HEK293 (cell line): ENCODE data around the gene AQP12A.
A peak's percentile ranks its signal among the peaks of the same experiment; 100 is the strongest.

Source experiments
- CTCF ChIA-PET: fragments of 350-600 bp; formaldehyde crosslinking; extraction: SDS; loops from one replicate; lab custom pipeline; 2021; ENCODE audit warnings: antibody characterized with exemption; lab: Yijun Ruan, JAX
- POLR2A ChIA-PET: fragments of 300-600 bp; formaldehyde crosslinking; extraction: SDS; loops from one replicate; lab custom pipeline; 2020; ENCODE audit warnings: antibody characterized with exemption, inconsistent platforms; lab: Yijun Ruan, JAX
- H3K27ac ChIP-seq: fragments of 200-500 bp; sonication (Bioruptor generic); 2 replicates; pipeline ENCODE4 v1.5.1; 2014; ENCODE audit warnings: low read depth, low read length, control low read depth, inconsistent platforms; ENCODE audit errors: extremely low read depth
- H3K36me3 ChIP-seq, 2 experiments: fragments of 200-500 bp in 1 of 2; sonication (Bioruptor generic) in 1 of 2; 1 replicate in 1 of 2; 2 replicates in 1 of 2; pipeline ENCODE4 v1.5.1; 2014 to 2017; ENCODE audit warnings: inconsistent platforms in 2 of 2, low read length in 2 of 2; ENCODE audit not compliant: control insufficient read depth in 2 of 2, insufficient read depth in 1 of 2
- H3K4me1 ChIP-seq: fragments of 200-500 bp; sonication (Bioruptor generic); 2 replicates; pipeline ENCODE4 v1.5.1; 2014; ENCODE audit warnings: mild to moderate bottlenecking, low read length, inconsistent platforms; ENCODE audit not compliant: control insufficient read depth, insufficient read depth
- H3K4me3 ChIP-seq: 2 replicates; pipeline ENCODE4 v1.5.1; 2011; ENCODE audit warnings: low read depth, mild to moderate bottlenecking, control low read depth, low read length, moderate library complexity
- H3K9me3 ChIP-seq: fragments of 200-500 bp; sonication (Bioruptor generic); 2 replicates; pipeline ENCODE4 v1.5.1; 2014; ENCODE audit warnings: low read depth, low read length, inconsistent platforms; ENCODE audit not compliant: control insufficient read depth, insufficient read depth
- GLI2 ChIP-seq: fragments of 450-650 bp; formaldehyde crosslinking; IDR thresholded peaks from 2 replicates; pipeline ENCODE4; 2017; ENCODE audit warnings: missing biosample characterization, missing genetic modification characterization, low read depth, borderline replicate concordance
- HOXC10 ChIP-seq: sonication (generic); formaldehyde crosslinking; IDR thresholded peaks from 2 replicates; pipeline ENCODE4 v1.8.1; 2023; ENCODE audit warnings: mild to moderate bottlenecking, missing genetic modification reagents
- KLF9 ChIP-seq: fragments of 450-650 bp; formaldehyde crosslinking; IDR thresholded peaks from 2 replicates; pipeline ENCODE4 v1.5.1; 2016; ENCODE audit warnings: missing biosample characterization, missing genetic modification characterization, low read depth
- SCRT1 ChIP-seq: fragments of 450-650 bp; formaldehyde crosslinking; IDR thresholded peaks from 2 replicates; pipeline ENCODE4 v1.5.1; 2016; ENCODE audit warnings: missing biosample characterization, missing genetic modification characterization, borderline replicate concordance
- SCRT2 ChIP-seq: fragments of 450-650 bp; formaldehyde crosslinking; IDR thresholded peaks from 2 replicates; pipeline ENCODE4 v1.5.1; 2016; ENCODE audit warnings: missing biosample characterization, missing genetic modification characterization
- SP3 ChIP-seq: fragments of 450-650 bp; formaldehyde crosslinking; IDR thresholded peaks from 2 replicates; pipeline ENCODE4 v1.5.1; 2016; ENCODE audit warnings: missing biosample characterization, missing genetic modification characterization
- WT1 ChIP-seq: fragments of 450-650 bp; formaldehyde crosslinking; IDR thresholded peaks from 2 replicates; pipeline ENCODE4 v1.5.1; 2016; ENCODE audit warnings: missing biosample characterization, missing genetic modification characterization
- ZBTB17 ChIP-seq: fragments of 450-650 bp; formaldehyde crosslinking; IDR thresholded peaks from 2 replicates; pipeline ENCODE4 v1.5.1; 2016; ENCODE audit warnings: missing biosample characterization, missing genetic modification characterization
- ZNF133 ChIP-seq: fragments of 450-650 bp; formaldehyde crosslinking; IDR thresholded peaks from 2 replicates; pipeline ENCODE4 v1.5.1; 2016; ENCODE audit warnings: missing biosample characterization, missing genetic modification characterization
- ZNF341 ChIP-seq: fragments of 450-650 bp; formaldehyde crosslinking; IDR thresholded peaks from 2 replicates; pipeline ENCODE4; 2016; ENCODE audit warnings: low read depth, missing biosample characterization, missing genetic modification characterization
- ZNF354C ChIP-seq: fragments of 450-650 bp; formaldehyde crosslinking; IDR thresholded peaks from 2 replicates; pipeline ENCODE4 v1.5.1; 2016; ENCODE audit warnings: missing biosample characterization, missing genetic modification characterization, low read depth, borderline replicate concordance
- ZNF404 ChIP-seq: fragments of 450-650 bp; formaldehyde crosslinking; IDR thresholded peaks from 2 replicates; pipeline ENCODE4 v1.5.1; 2017; ENCODE audit warnings: missing biosample characterization, missing genetic modification characterization
- ZNF416 ChIP-seq: fragments of 450-650 bp; formaldehyde crosslinking; IDR thresholded peaks from 2 replicates; pipeline ENCODE4 v1.5.1; 2016; ENCODE audit warnings: missing biosample characterization, missing genetic modification characterization
- ZNF544 ChIP-seq: fragments of 450-650 bp; formaldehyde crosslinking; IDR thresholded peaks from 2 replicates; pipeline ENCODE4 v1.5.0; 2017; ENCODE audit warnings: missing biosample characterization, missing genetic modification characterization
- ZNF558 ChIP-seq: fragments of 450-650 bp; formaldehyde crosslinking; IDR thresholded peaks from 2 replicates; pipeline ENCODE4 v1.5.1; 2016; ENCODE audit warnings: missing biosample characterization, missing genetic modification characterization
- ZNF621 ChIP-seq: fragments of 450-650 bp; formaldehyde crosslinking; IDR thresholded peaks from 2 replicates; pipeline ENCODE4 v1.5.1; 2017; ENCODE audit warnings: missing biosample characterization, missing genetic modification characterization
- ZNF664 ChIP-seq: fragments of 450-650 bp; formaldehyde crosslinking; IDR thresholded peaks from 2 replicates; pipeline ENCODE4 v1.5.1; 2016; ENCODE audit warnings: missing biosample characterization, missing genetic modification characterization
- ZNF747 ChIP-seq: fragments of 450-650 bp; formaldehyde crosslinking; IDR thresholded peaks from 2 replicates; pipeline ENCODE4 v1.5.1; 2016; ENCODE audit warnings: missing biosample characterization, missing genetic modification characterization
- TF ChIP-seq, protein P1 (sequence below): fragments of 450-650 bp; formaldehyde crosslinking; conservative IDR thresholded peaks from 2 replicates; pipeline ENCODE4 v1.5.1; 2016; ENCODE audit warnings: low read depth, missing biosample characterization, missing genetic modification characterization
- TF ChIP-seq, protein P2 (sequence below): fragments of 450-650 bp; formaldehyde crosslinking; IDR thresholded peaks from 2 replicates; pipeline ENCODE4 v1.5.1; 2016; ENCODE audit warnings: missing biosample characterization, missing genetic modification characterization

Gene AQP12A

DNA sequence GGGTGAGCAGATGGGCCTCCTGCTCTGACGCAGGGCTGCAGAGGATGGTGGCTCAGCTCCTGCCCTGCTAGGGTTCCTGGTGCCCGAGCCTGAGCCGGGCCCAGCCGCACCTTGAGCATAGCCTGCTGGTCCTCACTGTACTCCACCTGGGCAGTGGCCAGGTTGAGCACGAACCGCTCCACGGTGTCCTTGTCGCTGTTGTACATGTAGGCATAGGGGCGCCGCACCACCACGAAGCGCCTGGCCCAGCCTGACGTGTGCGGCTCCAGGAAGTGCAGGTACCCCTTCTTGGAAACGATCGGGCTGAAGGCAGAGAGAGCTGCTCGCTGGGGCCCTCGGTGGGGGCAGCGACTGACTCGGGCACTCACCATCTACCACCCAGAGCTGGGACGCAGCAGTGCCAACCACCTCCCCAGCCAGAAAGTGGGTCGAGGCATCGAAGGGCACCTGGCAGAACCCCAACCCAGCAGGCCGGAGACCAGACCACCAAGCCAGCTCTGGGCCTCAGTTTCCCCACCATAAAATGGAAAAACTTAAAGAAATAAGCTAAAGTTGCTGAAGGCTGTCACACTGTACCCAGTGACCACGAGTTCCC lies 27.3 kb downstream of the AQP12A start:
- CTCF ChIA-PET = interaction anchor here (0.5 kb wide), 1 partner anchor 204 kb away, joined by 6 read pairs; no protein-coding TSS in a partner anchor
- H3K27ac ChIP-seq = no peak overlapping the region
- no peak overlapping the region for H3K4me3 ChIP-seq
- no peak for TF ChIP-seq ZNF133 (tag by site-specific recombination)
- no peak for TF ChIP-seq ZNF354C
- no peak for TF ChIP-seq GLI2 (tag by site-specific recombination)
- TF ChIP-seq ZNF341 (tag by site-specific recombination) = 0 out of 2 replicates have a peak, but pooled peaks have one; percentile 14
- TF ChIP-seq ZNF558 = no peak
- no peak for TF ChIP-seq SP3 (tag by site-specific recombination)
- TF ChIP-seq, protein P1, sequence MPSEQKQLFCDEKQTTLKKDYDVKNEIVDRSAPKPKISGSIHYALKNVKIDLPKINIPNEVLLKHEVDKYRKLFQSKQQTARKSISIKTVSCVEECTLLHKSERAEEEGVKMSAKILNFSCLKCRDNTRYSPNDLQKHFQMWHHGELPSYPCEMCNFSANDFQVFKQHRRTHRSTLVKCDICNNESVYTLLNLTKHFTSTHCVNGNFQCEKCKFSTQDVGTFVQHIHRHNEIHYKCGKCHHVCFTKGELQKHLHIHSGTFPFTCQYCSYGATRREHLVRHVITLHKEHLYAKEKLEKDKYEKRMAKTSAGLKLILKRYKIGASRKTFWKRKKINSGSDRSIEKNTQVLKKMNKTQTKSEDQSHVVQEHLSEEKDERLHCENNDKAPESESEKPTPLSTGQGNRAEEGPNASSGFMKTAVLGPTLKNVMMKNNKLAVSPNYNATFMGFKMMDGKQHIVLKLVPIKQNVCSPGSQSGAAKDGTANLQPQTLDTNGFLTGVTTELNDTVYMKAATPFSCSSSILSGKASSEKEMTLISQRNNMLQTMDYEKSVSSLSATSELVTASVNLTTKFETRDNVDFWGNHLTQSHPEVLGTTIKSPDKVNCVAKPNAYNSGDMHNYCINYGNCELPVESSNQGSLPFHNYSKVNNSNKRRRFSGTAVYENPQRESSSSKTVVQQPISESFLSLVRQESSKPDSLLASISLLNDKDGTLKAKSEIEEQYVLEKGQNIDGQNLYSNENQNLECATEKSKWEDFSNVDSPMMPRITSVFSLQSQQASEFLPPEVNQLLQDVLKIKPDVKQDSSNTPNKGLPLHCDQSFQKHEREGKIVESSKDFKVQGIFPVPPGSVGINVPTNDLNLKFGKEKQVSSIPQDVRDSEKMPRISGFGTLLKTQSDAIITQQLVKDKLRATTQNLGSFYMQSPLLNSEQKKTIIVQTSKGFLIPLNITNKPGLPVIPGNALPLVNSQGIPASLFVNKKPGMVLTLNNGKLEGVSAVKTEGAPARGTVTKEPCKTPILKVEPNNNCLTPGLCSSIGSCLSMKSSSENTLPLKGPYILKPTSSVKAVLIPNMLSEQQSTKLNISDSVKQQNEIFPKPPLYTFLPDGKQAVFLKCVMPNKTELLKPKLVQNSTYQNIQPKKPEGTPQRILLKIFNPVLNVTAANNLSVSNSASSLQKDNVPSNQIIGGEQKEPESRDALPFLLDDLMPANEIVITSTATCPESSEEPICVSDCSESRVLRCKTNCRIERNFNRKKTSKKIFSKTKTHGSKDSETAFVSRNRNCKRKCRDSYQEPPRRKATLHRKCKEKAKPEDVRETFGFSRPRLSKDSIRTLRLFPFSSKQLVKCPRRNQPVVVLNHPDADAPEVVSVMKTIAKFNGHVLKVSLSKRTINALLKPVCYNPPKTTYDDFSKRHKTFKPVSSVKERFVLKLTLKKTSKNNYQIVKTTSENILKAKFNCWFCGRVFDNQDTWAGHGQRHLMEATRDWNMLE (tag by site-specific recombination) = no peak
- TF ChIP-seq SCRT1 (tag by site-specific recombination) = no peak
- no peak for TF ChIP-seq ZNF747 (tag by site-specific recombination)
- no peaks in the 10 kb centered on the region for H3K4me1 ChIP-seq
- no peaks in the 10 kb centered on the region for H3K9me3 ChIP-seq
- H3K36me3 ChIP-seq = peaks cover 0 to 13% of the 10 kb centered on the region in 2 experiments; a peak in 1 of 3 replicates
- POLR2A ChIA-PET = no interaction called here

DNA sequence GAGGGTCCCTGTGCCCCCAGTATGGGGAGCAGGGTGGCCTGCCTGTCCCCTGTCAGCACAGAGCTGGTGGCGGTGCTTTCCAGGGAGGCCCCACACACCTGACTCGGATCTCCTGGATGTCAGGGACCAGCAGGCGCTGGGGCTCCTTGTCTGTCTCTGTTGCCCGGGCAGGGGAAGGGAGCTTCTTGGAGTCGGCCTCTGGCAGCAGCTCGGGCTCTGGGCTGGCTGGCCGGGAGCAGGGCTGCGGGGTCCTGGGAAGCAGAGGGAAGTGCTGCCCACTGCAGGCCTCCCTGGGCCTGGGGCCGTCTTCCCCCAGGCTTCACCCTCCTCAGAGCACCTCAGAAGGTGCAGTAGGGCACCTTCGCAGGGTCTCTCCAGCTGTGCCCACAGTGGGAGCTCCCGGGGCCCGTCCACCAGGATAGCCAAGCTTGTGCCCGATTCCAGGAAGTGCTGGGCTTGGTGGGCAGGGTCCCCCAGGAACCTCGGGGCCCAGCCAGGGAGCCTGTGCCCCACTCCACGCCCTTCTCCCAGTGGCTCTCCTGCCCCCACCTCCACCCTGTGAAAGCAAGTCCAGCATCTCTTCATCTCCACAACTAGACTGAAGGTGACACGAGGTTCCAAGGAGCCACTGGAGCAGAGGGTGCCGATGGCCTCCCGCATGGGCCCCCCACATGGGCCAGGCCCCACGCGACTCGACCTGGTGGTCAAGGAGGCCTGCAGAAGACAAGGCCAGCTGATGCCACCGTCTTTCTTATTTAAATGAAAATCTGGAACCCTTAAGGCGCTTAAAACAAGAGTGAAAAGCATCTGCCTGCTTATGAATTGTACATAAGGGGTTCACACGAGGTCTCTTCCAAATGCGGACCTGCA lies 28.2 kb downstream of the AQP12A start:
- peaks cover 0 to 14% of the 10 kb centered on the region in 2 experiments; a peak in 1 of 3 replicates for H3K36me3 ChIP-seq
- no peaks in the 10 kb centered on the region for H3K9me3 ChIP-seq
- POLR2A ChIA-PET = no interaction called here
- no peak overlapping the region for H3K4me3 ChIP-seq
- no peaks in the 10 kb centered on the region for H3K4me1 ChIP-seq
- TF ChIP-seq SCRT2 (tag by site-specific recombination) (no peak), ZNF621 (tag by site-specific recombination) (no peak)
- no peak overlapping the region for H3K27ac ChIP-seq
- CTCF ChIA-PET = interaction anchor here (0.5 to 1.0 kb wide), 2 partner anchors 28 to 204 kb away, joined by 3 to 6 read pairs; no protein-coding TSS in a partner anchor

DNA sequence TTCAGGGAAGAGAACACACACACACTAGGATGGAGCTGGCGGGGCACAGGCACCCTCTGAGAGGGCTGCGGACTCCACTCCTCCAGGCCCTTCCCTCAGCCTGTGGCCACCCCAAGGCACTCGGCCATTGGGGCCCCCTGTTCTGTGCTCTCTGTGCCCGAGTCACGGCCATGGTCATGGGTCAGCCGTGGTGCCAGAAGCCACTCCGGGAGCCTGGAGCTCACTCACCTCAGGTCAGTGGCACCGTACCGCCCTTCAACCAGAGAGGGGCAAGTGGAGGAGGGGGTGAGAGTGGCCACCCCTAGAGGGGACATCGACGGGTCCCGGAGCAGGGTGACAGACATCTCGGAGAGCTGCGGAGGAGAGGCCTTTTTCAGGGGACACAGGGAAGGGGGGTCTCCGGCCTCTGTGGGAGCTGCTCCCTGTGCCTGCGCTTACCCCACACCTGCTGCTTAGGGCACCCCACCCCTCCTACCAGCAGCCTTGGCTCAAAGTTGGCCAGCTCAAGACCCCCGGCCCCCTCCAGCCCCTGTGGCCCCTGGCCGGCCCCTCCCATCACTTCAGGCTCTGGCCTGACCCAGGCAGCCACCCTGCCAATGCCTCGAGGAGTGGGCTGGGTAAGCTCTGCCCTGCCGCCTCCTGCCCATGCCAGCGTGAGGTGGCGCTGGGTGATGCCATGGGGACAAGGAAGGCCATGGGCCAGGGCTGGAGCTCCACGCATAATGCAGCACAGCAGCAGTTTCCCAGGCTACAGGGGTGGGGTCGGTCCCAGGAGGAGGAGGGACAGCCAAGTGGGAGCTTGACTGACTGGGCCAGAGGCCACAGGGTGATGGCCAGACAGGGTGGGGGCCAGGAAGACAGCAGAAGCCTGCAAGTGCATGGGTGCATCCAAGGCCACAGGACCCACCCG lies 29.3 kb downstream of the AQP12A start:
- H3K4me3 ChIP-seq = no peak overlapping the region
- H3K9me3 ChIP-seq = no peaks in the 10 kb centered on the region
- no peak overlapping the region for H3K27ac ChIP-seq
- no peaks in the 10 kb centered on the region for H3K4me1 ChIP-seq
- H3K36me3 ChIP-seq = peaks cover 0 to 21% of the 10 kb centered on the region in 2 experiments; a peak in 1 of 3 replicates
- ChIA-PET POLR2A (no interaction called here), CTCF (interaction anchor here (1.0 kb wide), 1 partner anchor 27 kb away, joined by 3 read pairs; no protein-coding TSS in a partner anchor)
- TF ChIP-seq KLF9 (tag by site-specific recombination) (no peak), ZNF416 (tag by site-specific recombination) (no peak), WT1 (no peak), ZNF404 (tag by site-specific recombination) (no peak), HOXC10 (CRISPR knock-in tag) (no peak), ZNF341 (tag by site-specific recombination) (no peak), ZNF664 (tag by site-specific recombination) (no peak), ZBTB17 (tag by site-specific recombination) (no peak), ZNF544 (tag by site-specific recombination) (no peak)
- TF ChIP-seq, protein P2, sequence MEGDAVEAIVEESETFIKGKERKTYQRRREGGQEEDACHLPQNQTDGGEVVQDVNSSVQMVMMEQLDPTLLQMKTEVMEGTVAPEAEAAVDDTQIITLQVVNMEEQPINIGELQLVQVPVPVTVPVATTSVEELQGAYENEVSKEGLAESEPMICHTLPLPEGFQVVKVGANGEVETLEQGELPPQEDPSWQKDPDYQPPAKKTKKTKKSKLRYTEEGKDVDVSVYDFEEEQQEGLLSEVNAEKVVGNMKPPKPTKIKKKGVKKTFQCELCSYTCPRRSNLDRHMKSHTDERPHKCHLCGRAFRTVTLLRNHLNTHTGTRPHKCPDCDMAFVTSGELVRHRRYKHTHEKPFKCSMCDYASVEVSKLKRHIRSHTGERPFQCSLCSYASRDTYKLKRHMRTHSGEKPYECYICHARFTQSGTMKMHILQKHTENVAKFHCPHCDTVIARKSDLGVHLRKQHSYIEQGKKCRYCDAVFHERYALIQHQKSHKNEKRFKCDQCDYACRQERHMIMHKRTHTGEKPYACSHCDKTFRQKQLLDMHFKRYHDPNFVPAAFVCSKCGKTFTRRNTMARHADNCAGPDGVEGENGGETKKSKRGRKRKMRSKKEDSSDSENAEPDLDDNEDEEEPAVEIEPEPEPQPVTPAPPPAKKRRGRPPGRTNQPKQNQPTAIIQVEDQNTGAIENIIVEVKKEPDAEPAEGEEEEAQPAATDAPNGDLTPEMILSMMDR (tag by site-specific recombination) = no peak
